Measurements from ENCODE around the gene FOXS1. TPM values are rescaled to one million over a fixed set of nuclear protein-coding genes. Genes with fewer than 3 reads are reported as not detected.

The FOXS1 gene
- not detected for total RNA-seq
- not detected for polyA plus RNA-seq
- 0 reads per million in 6 experiments for total RNA-seq

DNA sequence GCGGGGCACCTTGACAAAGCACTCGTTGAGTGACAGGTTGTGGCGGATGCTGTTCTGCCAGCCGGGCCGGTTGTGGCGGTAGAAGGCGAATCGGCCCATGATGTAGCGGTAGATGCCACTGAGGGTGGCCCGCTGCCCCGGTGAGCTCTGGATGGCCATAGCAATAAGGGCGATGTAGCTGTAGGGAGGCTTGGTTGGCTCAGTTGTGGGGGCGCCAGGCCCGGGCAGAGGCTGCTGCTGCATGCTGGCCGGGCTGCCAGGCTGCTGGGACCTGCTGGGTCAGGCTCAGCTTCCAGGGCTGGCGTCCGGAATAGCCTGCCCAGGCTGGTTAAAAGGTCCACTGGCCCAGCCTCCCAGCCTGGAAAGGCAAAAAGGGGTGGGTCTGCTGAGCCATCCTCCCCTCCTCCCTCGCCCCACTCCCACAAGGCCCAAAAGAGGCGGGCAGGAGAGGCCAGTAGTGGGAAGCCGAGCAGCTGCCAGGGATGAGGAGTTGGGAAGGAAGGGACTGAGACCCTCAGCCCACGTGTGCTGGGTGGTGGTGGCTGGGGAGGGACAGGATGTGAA is at the start of gene FOXS1:
Gene FOXS1, minus strand, starts transcription at position 305 of the 564 bp plus-strand sequence. Its CDS starts 62 bp downstream, at position 243.
- no peak within 1 kb of the TSS for H3K27ac Mint-ChIP-seq
- POLR2A ChIA-PET, result no interaction called here
- H3K27me3 Mint-ChIP-seq, result peaks cover 3 to 19% (median 8%) of the 10 kb centered on the region in 5 donors
- H3K36me3 Mint-ChIP-seq, result no peaks in the 10 kb centered on the region
- ATAC-seq (no peak), DNase-seq (no peak)
- no peak within 1 kb of the TSS for H3K4me3 Mint-ChIP-seq
- H3K9me3 Mint-ChIP-seq, result no peaks in the 10 kb centered on the region
- H3K4me1 Mint-ChIP-seq, result no peaks in the 10 kb centered on the region

DNA sequence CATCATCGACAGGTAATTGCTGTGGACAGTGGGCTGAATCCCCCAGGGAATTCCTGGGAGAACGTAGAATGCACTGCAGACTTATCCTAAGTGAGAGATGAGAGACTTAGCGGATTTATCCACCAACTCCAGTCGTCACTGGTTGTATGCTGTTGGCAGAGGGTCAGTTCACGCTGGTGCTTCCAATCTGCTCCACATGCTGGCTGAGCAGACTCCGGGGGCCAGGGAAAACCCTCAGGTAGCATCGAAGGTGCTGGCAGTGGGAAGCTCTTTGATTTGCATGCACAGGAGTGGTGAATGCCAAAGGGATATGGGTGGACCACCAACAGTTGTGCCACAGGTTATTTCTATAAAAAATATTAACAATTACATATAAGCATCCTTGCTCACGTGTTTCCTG is 45.2 kb upstream of the FOXS1 start:
- Mint-ChIP-seq H3K27me3 (peaks cover 0 to 10% (median 3%) of the 10 kb centered on the region in 5 donors), H3K9me3 (peaks cover 0 to 7% (median 0%) of the 10 kb centered on the region in 9 donors), H3K27ac (no peak overlapping the region), H3K4me3 (no peak overlapping the region), H3K36me3 (peaks cover 0 to 5% (median 5%) of the 10 kb centered on the region in 3 donors), H3K4me1 (peaks cover 0 to 4% (median under 1%) of the 10 kb centered on the region in 4 donors)
- DNase-seq (no peak), ATAC-seq (no peak)
- POLR2A ChIA-PET, result no interaction called here

DNA sequence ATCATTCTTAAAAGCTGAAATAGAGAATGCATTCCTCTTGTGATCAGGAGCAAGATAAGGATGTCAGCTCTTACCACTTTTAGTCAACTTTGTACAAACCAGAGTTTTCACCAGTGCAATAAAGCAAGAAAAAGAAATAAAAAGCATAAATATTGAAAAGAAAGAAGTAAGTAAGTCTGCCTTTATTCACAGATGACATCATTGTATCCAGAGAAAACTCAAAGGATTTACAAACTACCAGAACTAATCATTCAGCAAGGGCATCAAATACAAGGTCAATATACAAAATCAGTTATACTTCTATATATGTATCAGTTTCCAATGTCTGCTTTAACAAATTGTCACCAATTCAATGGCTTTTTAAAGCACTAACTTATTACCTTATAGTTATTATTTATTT is 38.4 kb upstream of the FOXS1 start:
- Mint-ChIP-seq H3K9me3 (no peaks in the 10 kb centered on the region), H3K4me3 (no peak overlapping the region), H3K27ac (no peak overlapping the region), H3K4me1 (peaks cover 9 to 14% (median 12%) of the 10 kb centered on the region in 4 donors), H3K27me3 (peaks cover 0 to 10% (median 1%) of the 10 kb centered on the region in 5 donors), H3K36me3 (no peaks in the 10 kb centered on the region)
- ATAC-seq, result no peak
- DNase-seq, result no peak
- POLR2A ChIA-PET, result no interaction called here

DNA sequence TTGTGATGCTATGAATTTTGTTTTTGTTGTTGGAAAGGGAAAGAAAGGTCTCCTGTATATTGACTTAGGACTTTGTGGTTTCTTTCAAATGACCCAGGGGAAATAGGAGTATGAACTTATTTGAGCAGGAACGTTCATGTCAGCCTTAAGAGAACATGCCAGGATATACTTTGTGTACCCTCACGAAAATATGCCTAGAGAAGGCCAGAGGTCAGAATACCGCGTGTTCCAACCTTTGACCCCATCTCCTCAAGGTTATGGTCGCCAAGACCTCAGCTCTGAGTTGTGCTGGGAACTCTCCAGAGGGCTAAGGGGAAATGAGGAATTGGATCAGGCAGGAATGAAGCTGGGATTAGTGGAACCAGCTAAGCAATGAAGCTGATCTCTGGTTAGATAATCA is 36.5 kb upstream of the FOXS1 start:
- DNase-seq (no peak), ATAC-seq (no peak)
- Mint-ChIP-seq H3K27me3 (peaks cover 0 to 8% (median under 1%) of the 10 kb centered on the region in 5 donors), H3K4me3 (no peak overlapping the region), H3K36me3 (no peaks in the 10 kb centered on the region), H3K4me1 (peaks cover 9 to 14% (median 12%) of the 10 kb centered on the region in 4 donors), H3K27ac (no peak overlapping the region), H3K9me3 (no peaks in the 10 kb centered on the region)
- POLR2A ChIA-PET, result no interaction called here

DNA sequence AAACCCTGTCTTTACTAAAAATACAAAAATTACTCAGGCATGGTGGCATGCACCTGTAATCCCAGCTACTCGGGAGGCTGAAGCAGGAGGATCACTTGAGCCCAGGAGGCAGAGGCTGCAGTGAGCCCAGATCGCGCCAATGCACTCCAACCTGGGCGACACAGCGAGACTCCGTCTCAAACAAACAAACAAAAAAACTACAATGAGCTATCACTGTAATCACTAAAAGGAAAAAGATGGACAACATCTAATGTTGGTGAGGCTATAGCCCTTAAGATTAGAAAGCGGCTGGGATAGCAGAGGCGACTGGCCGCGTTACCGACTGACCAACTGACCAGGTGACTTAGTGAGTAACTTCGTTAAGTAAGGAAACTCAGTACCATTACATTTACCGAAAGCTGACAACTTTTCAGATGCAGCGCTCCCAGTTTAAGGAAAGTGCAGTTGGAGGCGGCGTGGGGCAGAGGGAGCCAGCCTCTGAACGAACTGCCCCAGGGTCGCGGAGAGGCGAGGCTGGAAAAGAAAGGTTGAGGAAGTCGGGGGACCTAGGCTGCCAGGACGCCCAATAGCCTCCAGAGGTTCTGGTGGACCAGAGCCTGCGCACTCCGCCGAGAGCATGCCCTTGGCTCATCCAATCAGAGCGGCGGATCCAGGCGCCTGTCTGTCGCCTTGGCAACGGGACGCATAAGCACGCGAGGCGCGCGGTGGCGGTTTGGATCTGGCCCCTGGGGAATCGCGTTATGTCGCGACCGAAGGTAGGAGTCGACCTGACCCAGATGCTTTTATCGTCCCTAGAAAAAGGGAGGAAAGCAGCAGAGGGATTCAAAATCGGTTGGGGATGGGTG is 34.0 kb upstream of the FOXS1 start:
- no peaks in the 10 kb centered on the region for H3K9me3 Mint-ChIP-seq
- ATAC-seq (peak; percentile 93), DNase-seq (peak; percentile 63 to 90 (median 70))
- POLR2A ChIA-PET, result interaction anchor here (1.0 kb wide), 1 partner anchor 73 kb away, joined by 3 read pairs; the partner anchor contains the start of gene PDRG1
- H3K27ac Mint-ChIP-seq, result peak overlapping the region; percentile 57 to 98 (median 86)
- peaks cover 9 to 14% (median 12%) of the 10 kb centered on the region in 4 donors for H3K4me1 Mint-ChIP-seq
- peak overlapping the region; percentile 88 to 97 (median 94) for H3K4me3 Mint-ChIP-seq
- peaks cover 0 to 8% (median 1%) of the 10 kb centered on the region in 5 donors for H3K27me3 Mint-ChIP-seq
- no peaks in the 10 kb centered on the region for H3K36me3 Mint-ChIP-seq

DNA sequence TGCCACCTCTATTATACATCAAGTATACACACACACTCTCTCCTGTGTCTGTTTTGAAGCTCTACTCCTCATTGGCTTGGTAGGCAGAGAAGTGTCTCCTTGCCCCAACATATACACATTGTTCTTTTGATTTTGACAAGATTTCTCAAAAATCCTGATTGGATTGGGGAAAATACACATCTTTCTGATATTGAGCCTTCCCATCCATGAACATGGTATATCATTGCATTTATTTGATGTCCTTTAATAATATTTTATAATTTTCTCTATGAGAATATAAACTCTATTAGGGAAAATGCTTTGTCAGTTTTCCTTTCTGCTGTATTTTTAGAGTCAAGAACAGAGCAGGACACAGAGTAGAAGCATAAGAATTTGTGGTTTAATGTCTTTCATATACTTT is 32.3 kb upstream of the FOXS1 start:
- Mint-ChIP-seq H3K27ac (no peak overlapping the region), H3K27me3 (peaks cover 0 to 12% (median 4%) of the 10 kb centered on the region in 5 donors), H3K4me3 (no peak overlapping the region), H3K9me3 (no peaks in the 10 kb centered on the region), H3K4me1 (peaks cover 9 to 14% (median 12%) of the 10 kb centered on the region in 4 donors), H3K36me3 (no peaks in the 10 kb centered on the region)
- no peak for ATAC-seq
- POLR2A ChIA-PET, result no interaction called here
- no peak for DNase-seq

DNA sequence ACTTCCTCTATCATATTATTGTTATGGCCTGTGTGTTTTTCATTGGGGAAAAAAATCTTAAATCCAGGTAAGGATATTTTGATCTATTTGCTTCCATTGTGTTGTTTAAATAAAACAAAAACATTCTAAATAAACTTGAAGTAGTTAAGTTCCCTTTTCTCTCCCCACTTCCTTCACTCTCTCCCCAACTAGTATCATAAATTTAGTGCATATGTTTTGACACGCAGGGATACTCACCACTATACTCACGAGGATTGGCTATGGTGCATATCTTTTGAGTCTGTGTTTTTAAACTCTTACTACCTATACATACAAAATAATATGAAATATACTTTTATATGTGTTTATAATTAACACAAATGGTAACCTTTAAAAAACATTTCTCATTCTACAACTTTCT is 30.3 kb upstream of the FOXS1 start:
- POLR2A ChIA-PET, result no interaction called here
- H3K27ac Mint-ChIP-seq, result no peak overlapping the region
- no peaks in the 10 kb centered on the region for H3K9me3 Mint-ChIP-seq
- H3K36me3 Mint-ChIP-seq, result peaks cover 0 to 2% (median 0%) of the 10 kb centered on the region in 3 donors
- H3K4me1 Mint-ChIP-seq, result peaks cover 10 to 21% (median 18%) of the 10 kb centered on the region in 4 donors
- peaks cover 7 to 27% (median 15%) of the 10 kb centered on the region in 5 donors for H3K27me3 Mint-ChIP-seq
- H3K4me3 Mint-ChIP-seq, result no peak overlapping the region
- DNase-seq (no peak), ATAC-seq (no peak)

DNA sequence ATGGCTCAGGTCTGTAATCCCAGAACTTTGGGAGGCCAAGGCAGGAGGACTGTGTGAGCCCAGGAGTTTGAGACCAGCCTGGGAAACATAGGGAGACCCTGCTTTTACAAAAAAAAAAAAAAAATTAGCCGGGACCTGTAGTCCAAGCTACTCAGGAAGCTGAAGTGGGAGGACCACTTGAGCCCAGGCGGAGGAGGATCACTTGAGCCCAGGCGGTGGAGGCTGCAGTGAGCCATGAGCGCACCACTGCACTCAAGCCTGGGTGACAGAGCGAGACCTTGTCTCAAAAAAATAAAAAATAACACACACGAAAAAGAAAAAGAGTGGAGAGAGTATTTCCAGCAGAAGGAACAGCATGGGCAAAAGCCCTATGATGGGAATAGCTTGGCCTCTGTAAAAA is 27.0 kb upstream of the FOXS1 start:
- H3K4me1 Mint-ChIP-seq, result peaks cover 6 to 22% (median 16%) of the 10 kb centered on the region in 4 donors
- H3K27ac Mint-ChIP-seq, result no peak overlapping the region
- H3K27me3 Mint-ChIP-seq, result peaks cover 11 to 44% (median 27%) of the 10 kb centered on the region in 5 donors
- ATAC-seq (no peak), DNase-seq (no peak)
- no peaks in the 10 kb centered on the region for H3K9me3 Mint-ChIP-seq
- H3K36me3 Mint-ChIP-seq, result peaks cover 2 to 5% (median 4%) of the 10 kb centered on the region in 3 donors
- POLR2A ChIA-PET, result no interaction called here
- H3K4me3 Mint-ChIP-seq, result no peak overlapping the region

DNA sequence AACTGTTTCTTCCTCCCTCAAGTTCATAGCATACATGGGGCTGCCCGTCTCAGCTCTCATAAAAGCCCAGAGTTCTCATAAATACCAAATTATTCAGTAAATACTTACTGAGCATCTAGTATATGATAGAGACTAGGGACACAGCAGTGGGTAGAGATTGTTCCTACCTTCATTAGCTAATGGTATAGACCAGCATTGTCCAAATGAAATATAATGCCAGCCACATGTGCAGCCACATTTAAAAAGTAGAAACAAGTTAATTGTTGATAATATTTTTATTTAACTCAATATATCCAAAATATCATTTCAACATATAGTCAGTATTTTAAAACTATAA is 26.2 kb upstream of the FOXS1 start:
- peak overlapping the region in 7 of 10 donors; percentile 7 to 90 (median 86) for H3K4me3 Mint-ChIP-seq
- no peaks in the 10 kb centered on the region for H3K9me3 Mint-ChIP-seq
- H3K4me1 Mint-ChIP-seq, result peaks cover 6 to 22% (median 16%) of the 10 kb centered on the region in 4 donors
- DNase-seq (no peak), ATAC-seq (no peak)
- H3K36me3 Mint-ChIP-seq, result peaks cover 2 to 5% (median 4%) of the 10 kb centered on the region in 3 donors
- no peak overlapping the region for H3K27ac Mint-ChIP-seq
- POLR2A ChIA-PET, result no interaction called here
- H3K27me3 Mint-ChIP-seq, result peaks cover 11 to 52% (median 27%) of the 10 kb centered on the region in 5 donors

DNA sequence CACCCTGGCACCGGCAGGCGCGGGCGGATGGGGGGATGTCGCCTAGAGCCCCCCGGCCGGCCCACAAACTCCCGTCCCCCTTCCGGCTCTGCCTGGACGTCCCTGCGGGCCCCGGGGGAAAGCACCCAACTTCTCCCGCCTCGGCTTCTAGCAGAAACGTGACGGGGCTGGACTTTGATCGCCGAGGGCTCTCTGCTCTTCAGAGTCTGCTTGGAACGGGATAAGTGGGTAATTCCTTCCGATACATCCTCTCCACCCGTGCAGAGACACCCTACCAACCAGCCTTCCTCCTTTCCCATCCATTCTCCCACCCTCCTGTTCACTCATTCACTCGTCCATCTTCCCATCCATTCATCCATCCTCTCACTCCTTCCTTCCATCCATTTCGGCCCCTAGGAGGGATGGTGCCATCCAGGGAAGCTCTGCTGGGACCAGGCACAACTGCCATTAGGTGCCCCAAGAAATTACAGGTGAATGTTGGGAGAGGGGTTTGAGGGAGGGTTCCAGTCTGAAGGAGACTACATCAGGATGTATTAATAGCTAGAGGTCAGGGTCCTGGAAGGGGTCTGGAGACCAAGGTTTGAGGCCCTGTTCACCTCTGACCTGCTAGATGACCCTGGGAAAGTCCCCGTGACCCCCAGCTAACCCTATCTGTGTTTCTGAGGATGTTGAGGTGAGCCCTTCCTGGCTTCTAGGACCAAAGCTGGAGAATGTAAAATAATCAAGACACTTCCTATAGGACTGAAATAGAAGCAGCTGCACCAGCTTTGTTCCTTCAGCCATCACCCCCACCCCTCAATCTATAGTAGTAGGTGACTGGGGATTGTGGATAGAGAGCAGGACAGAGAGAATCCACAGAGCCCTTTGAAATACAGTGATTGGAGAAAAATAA is 25.6 kb upstream of the FOXS1 start:
- POLR2A ChIA-PET, result no interaction called here
- peaks cover 2 to 5% (median 4%) of the 10 kb centered on the region in 3 donors for H3K36me3 Mint-ChIP-seq
- ATAC-seq (peak in 1 of 2 donors; percentile 22), DNase-seq (no peak)
- H3K27me3 Mint-ChIP-seq, result peaks cover 11 to 54% (median 27%) of the 10 kb centered on the region in 5 donors
- peak overlapping the region in 4 of 10 donors; percentile 50 to 85 (median 68) for H3K27ac Mint-ChIP-seq
- H3K4me3 Mint-ChIP-seq, result peak overlapping the region; percentile 78 to 90 (median 86)
- peaks cover 6 to 22% (median 16%) of the 10 kb centered on the region in 4 donors for H3K4me1 Mint-ChIP-seq
- H3K9me3 Mint-ChIP-seq, result no peaks in the 10 kb centered on the region

DNA sequence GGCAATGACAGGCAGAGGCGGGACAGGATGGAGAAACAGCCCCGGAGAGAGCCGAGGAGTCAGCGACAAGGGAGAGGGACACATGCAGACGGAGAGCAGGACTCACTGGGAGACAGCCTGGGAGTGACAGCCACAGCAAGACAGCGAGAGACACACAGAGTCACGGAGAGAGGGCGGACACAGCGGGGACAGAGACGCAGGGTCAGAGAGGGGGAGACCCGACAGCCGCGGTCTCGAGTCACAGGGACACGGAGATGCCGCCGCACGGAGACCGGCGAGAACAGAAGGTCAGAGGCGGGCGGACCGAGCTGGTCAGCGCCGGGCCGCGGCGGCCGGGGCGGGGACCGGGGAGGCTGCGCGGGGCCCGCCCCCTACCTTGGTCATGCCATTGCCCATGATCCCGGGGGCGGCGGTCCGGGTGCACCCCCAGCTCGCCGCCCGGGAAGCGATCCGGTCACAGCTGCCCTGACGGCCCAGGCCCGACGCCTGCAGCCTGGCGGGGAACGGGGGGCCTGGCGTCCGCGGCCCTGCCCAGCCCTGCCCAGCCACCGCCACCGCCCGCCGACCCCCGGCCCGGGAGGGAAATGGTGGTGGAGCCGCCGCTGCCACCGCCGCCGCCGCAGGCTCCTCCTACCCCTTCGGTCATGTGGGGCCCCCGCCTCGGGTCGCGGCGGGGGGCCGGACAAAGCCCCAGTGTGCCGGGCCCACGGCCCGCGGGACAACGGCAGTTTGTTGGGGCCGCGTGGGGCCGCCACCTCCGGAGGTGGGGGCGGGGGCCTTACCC is 24.7 kb upstream of the FOXS1 start, which contains the start of the genes DUSP15 and TTLL9:
Gene DUSP15, minus strand, starts transcription at position 586 of the 784 bp plus-strand sequence. Its CDS starts 190 bp downstream, at position 396.
Gene TTLL9, plus strand, starts transcription at position 693 of the 784 bp plus-strand sequence. CDS start 493 bp downstream, outside the sequence.
- Mint-ChIP-seq H3K4me3 (peak within 1 kb of the TSS; percentile 78 to 96 (median 91)), H3K27me3 (peaks cover 11 to 54% (median 27%) of the 10 kb centered on the region in 5 donors), H3K4me1 (peaks cover 6 to 22% (median 16%) of the 10 kb centered on the region in 4 donors), H3K36me3 (peaks cover 2 to 5% (median 4%) of the 10 kb centered on the region in 3 donors), H3K27ac (peak within 1 kb of the TSS in 7 of 10 donors; percentile 9 to 90 (median 66)), H3K9me3 (no peaks in the 10 kb centered on the region)
- peak; percentile 59 to 64 for ATAC-seq
- DNase-seq, result peak in 1 of 10 donors; percentile 22
- POLR2A ChIA-PET, result no interaction called here
